Glutamatergic neuron (in vitro differentiated cells): ENCODE data around the gene SUGCT. TPM values are rescaled to one million over a fixed set of nuclear protein-coding genes. Genes with fewer than 3 reads are reported as not detected.
"Not testable (repeated sequence)": the region's sequence is repeated elsewhere in the genome, so short reads cannot be mapped to it uniquely, and the experiment has no call there.

Experiments
- DNase-seq: peaks from one replicate; pipeline ENCODE4 v3.0.0; 2022
- H3K27ac Mint-ChIP-seq: one replicate; pipeline ENCODE4 v1.8.0; 2020; ENCODE audit warnings: mild to moderate bottlenecking, mixed read lengths, inconsistent platforms; ENCODE audit not compliant: unreplicated experiment
- H3K27me3 Mint-ChIP-seq: one replicate; pipeline ENCODE4 v1.8.0; 2020; ENCODE audit warnings: mild to moderate bottlenecking, moderate library complexity, mixed read lengths, inconsistent platforms; ENCODE audit not compliant: unreplicated experiment
- H3K36me3 Mint-ChIP-seq: one replicate; pipeline ENCODE4 v1.8.0; 2020; ENCODE audit warnings: mild to moderate bottlenecking, mixed read lengths, inconsistent platforms; ENCODE audit not compliant: unreplicated experiment
- H3K4me1 Mint-ChIP-seq: one replicate; pipeline ENCODE4 v1.8.0; 2020; ENCODE audit warnings: mild to moderate bottlenecking, low read depth, mixed read lengths, inconsistent platforms; ENCODE audit not compliant: unreplicated experiment
- H3K4me3 Mint-ChIP-seq: one replicate; pipeline ENCODE4 v1.8.0; 2020; ENCODE audit warnings: mild to moderate bottlenecking, mixed read lengths, inconsistent platforms; ENCODE audit not compliant: unreplicated experiment
- H3K9me3 Mint-ChIP-seq: one replicate; pipeline ENCODE4 v1.8.0; 2020; ENCODE audit warnings: mild to moderate bottlenecking, moderate library complexity, mixed read lengths, inconsistent platforms; ENCODE audit not compliant: unreplicated experiment
- CTCF ChIP-seq: fragments of 200-600 bp; sonication (generic); IDR thresholded peaks from one replicate; pipeline ENCODE4 v1.5.0; 2021; ENCODE audit not compliant: partially characterized antibody, unreplicated experiment
- total RNA-seq: library from RNA; stranded (reverse); fragmentation: NEBNext Ultra II Directional; extraction: Animal tissue kit (Norgen Biotek cat#: 25700); gene quantifications from one replicate; pipeline ENCODE4 v1.2.1, GENCODE V29; 2021; ENCODE audit not compliant: unreplicated experiment

Gene SUGCT
- total RNA-seq, 1 donor from 2014 or later = 1.2 TPM

DNA sequence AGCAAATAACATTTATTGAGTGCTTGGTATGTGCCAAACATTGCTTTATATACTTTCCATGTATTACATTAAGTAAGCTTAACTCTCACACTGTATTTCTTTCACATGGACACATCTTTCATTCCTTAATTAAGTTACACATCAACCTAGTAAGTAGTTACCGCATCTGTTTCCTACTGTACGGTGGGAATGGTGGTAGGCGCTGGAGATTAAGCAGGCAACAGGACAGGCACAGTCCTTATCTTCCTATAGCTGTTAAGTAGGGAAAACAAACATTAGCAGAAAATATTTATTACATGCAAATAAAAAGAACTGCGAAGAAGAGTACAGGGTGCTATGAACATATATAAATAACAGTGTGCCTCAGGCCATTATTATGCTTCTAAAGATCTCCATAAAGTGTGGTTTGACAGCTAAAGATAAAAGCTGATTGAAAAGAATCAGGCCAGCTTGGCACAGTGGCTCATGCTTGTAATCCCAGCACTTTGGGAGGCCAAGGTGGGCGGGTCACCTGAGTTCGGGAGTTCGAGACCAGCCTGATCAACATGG is 105.0 kb downstream of the SUGCT start:
- no peak for TF ChIP-seq CTCF
- Mint-ChIP-seq H3K27me3 (no peaks in the 10 kb centered on the region), H3K9me3 (peaks cover under 1% of the 10 kb centered on the region), H3K27ac (no peak overlapping the region), H3K4me1 (no peaks in the 10 kb centered on the region), H3K4me3 (no peak overlapping the region), H3K36me3 (no peaks in the 10 kb centered on the region)
- no peak for DNase-seq

- no peak for DNase-seq
- Mint-ChIP-seq H3K36me3 (no peaks in the 10 kb centered on the region), H3K27me3 (no peaks in the 10 kb centered on the region), H3K4me3 (no peak overlapping the region), H3K4me1 (no peaks in the 10 kb centered on the region), H3K27ac (no peak overlapping the region), H3K9me3 (peaks cover 1% of the 10 kb centered on the region)
- no peak for TF ChIP-seq CTCF
These were observed 108.3 kb downstream of the SUGCT start for GRCh38 chr7:40243076-40243475.

- peaks cover 1% of the 10 kb centered on the region for H3K9me3 Mint-ChIP-seq
- no peaks in the 10 kb centered on the region for H3K4me1 Mint-ChIP-seq
- no peak overlapping the region for H3K4me3 Mint-ChIP-seq
- no peak for DNase-seq
- no peaks in the 10 kb centered on the region for H3K36me3 Mint-ChIP-seq
- H3K27me3 Mint-ChIP-seq = no peaks in the 10 kb centered on the region
- no peak for TF ChIP-seq CTCF
- no peak overlapping the region for H3K27ac Mint-ChIP-seq
These were observed 109.4 kb downstream of the SUGCT start for GRCh38 chr7:40244226-40244625.

DNA sequence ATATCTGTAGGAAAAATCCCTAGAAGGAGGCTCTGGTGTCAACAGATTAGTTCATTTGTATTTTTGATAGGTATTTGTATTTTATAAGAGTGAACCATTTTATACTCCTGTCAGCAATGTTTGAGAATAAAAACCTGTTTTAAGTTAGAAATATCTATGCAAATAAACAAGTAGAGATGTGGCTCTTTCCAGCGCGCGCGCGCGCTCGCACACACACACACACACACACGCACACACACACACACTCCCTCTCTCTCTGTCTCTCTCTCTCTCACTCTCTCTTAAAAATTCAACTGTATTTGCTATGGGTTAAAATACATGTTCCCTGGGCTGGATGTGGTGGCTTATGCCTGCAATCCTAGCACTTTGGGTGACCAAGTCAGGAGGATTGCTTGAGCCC is 113.9 kb downstream of the SUGCT start:
- Mint-ChIP-seq H3K9me3 (peaks cover 1% of the 10 kb centered on the region), H3K27ac (no peak overlapping the region), H3K4me1 (no peaks in the 10 kb centered on the region), H3K4me3 (no peak overlapping the region), H3K36me3 (no peaks in the 10 kb centered on the region), H3K27me3 (no peaks in the 10 kb centered on the region)
- DNase-seq = no peak
- no peak for TF ChIP-seq CTCF

DNA sequence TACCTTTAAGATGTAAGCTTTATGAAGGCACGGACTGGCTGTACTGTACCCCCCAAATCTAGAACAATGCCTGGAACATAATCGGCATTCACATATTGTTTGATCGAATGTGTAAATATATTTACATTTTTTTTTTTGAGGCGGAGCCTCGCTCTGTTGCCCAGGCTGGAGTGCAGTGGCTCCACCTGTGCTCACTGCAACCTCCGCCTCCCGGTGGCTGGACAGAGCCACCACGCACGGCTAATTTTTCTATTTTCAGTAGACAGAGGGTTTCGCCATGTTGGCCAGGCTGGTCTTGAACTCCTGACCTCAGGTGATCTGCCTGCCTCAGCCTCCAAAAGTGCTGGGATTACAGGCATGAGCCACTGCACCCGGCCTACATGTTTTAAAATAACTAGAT is 118.6 kb downstream of the SUGCT start:
- not testable (repeated sequence) for H3K4me1 Mint-ChIP-seq, H3K27me3 Mint-ChIP-seq, H3K27ac Mint-ChIP-seq, H3K36me3 Mint-ChIP-seq, H3K9me3 Mint-ChIP-seq, H3K4me3 Mint-ChIP-seq, DNase-seq
